SK-N-SH treated with all-trans-retinoic acid at 6 μM for 48 hours (cell line): ENCODE measurements around the gene FBLN7.

ENCODE experiments used
- ATAC-seq: fragments of 200-7000 bp; cut with Tn5 transposase; 3 replicates; pipeline ENCODE4 v1.9.1; 2020; ENCODE audit warnings: mild to moderate bottlenecking, moderate library complexity
- ARNTL ChIP-seq: fragments of 450-650 bp; formaldehyde crosslinking; IDR thresholded peaks from 2 replicates; pipeline ENCODE4 v1.5.0; 2020; ENCODE audit warnings: low read depth, mild to moderate bottlenecking, moderate library complexity, borderline replicate concordance
- BACH2 ChIP-seq: fragments of 250-450 bp; sonication (Bioruptor Pico); IDR thresholded peaks from 2 replicates; pipeline ENCODE4 v1.9.0; 2021; ENCODE audit warnings: mild to moderate bottlenecking, borderline replicate concordance
- CREB5 ChIP-seq: fragments of 250-450 bp; sonication (Bioruptor Pico); IDR thresholded peaks from 2 replicates; pipeline ENCODE4 v1.5.1; 2020; ENCODE audit warnings: low read depth, mild to moderate bottlenecking, moderate library complexity
- CSDC2 ChIP-seq: fragments of 250-450 bp; sonication (Bioruptor Pico); IDR thresholded peaks from 2 replicates; pipeline ENCODE4 v1.5.0; 2020; ENCODE audit warnings: mild to moderate bottlenecking, moderate library complexity
- CSRNP3 ChIP-seq: fragments of 250-450 bp; sonication (Bioruptor Pico); IDR thresholded peaks from 2 replicates; pipeline ENCODE4 v1.5.1; 2021; ENCODE audit warnings: mild to moderate bottlenecking, moderate library complexity
- ESRRG ChIP-seq: fragments of 250-450 bp; sonication (Bioruptor Pico); IDR thresholded peaks from 2 replicates; pipeline ENCODE4 v1.6.1; 2021; ENCODE audit warnings: mild to moderate bottlenecking
- GLIS3 ChIP-seq: fragments of 250-450 bp; sonication (Bioruptor Pico); IDR thresholded peaks from 2 replicates; pipeline ENCODE4 v1.5.0; 2020; ENCODE audit warnings: mild to moderate bottlenecking, moderate library complexity
- ISL1 ChIP-seq: fragments of 250-450 bp; sonication (Bioruptor Pico); IDR thresholded peaks from 2 replicates; pipeline ENCODE4 v2.1.2; 2022; ENCODE audit warnings: mild to moderate bottlenecking, moderate library complexity
- OSR1 ChIP-seq: fragments of 250-450 bp; sonication (Bioruptor Pico); IDR thresholded peaks from 2 replicates; pipeline ENCODE4 v1.8.0; 2022; ENCODE audit warnings: moderate library complexity, mild to moderate bottlenecking, inconsistent platforms
- PATZ1 ChIP-seq: fragments of 250-450 bp; sonication (Bioruptor Pico); IDR thresholded peaks from 2 replicates; pipeline ENCODE4 v1.8.0; 2020; ENCODE audit warnings: mild to moderate bottlenecking, moderate library complexity, borderline replicate concordance
- POU6F1 ChIP-seq: fragments of 250-450 bp; sonication (Bioruptor Pico); IDR thresholded peaks from 2 replicates; pipeline ENCODE4 v1.8.0; 2021; ENCODE audit warnings: low read depth, mild to moderate bottlenecking, moderate library complexity, borderline replicate concordance
- PPARA ChIP-seq: fragments of 250-450 bp; sonication (Bioruptor Pico); IDR thresholded peaks from 2 replicates; pipeline ENCODE4 v1.5.0; 2020; ENCODE audit warnings: mild to moderate bottlenecking, borderline replicate concordance
- RARB ChIP-seq: fragments of 250-450 bp; sonication (Bioruptor Pico); IDR thresholded peaks from 2 replicates; pipeline ENCODE4 v1.8.0; 2021; ENCODE audit warnings: mild to moderate bottlenecking, moderate library complexity
- SNAI2 ChIP-seq: fragments of 250-450 bp; sonication (Bioruptor Pico); IDR thresholded peaks from 2 replicates; pipeline ENCODE4 v1.5.0; 2020; ENCODE audit warnings: mild to moderate bottlenecking, moderate library complexity
- TCF4 ChIP-seq: fragments of 250-450 bp; sonication (Bioruptor Pico); IDR thresholded peaks from 2 replicates; pipeline ENCODE4 v1.8.0; 2021; ENCODE audit warnings: mild to moderate bottlenecking, moderate library complexity, borderline replicate concordance
- TOX ChIP-seq: fragments of 250-450 bp; sonication (Bioruptor Pico); IDR thresholded peaks from 2 replicates; pipeline ENCODE4 v1.8.0; 2021; ENCODE audit warnings: mild to moderate bottlenecking, moderate library complexity, borderline replicate concordance
- TSHZ2 ChIP-seq: fragments of 250-450 bp; sonication (Bioruptor Pico); IDR thresholded peaks from 2 replicates; pipeline ENCODE4 v1.5.0; 2020; ENCODE audit warnings: mild to moderate bottlenecking, moderate library complexity
- ZC3H10 ChIP-seq: fragments of 250-450 bp; sonication (Bioruptor Pico); IDR thresholded peaks from 2 replicates; pipeline ENCODE4 v1.5.1; 2021; ENCODE audit warnings: mild to moderate bottlenecking, moderate library complexity
- ZFP3 ChIP-seq: fragments of 250-450 bp; sonication (Bioruptor Pico); IDR thresholded peaks from 2 replicates; pipeline ENCODE4 v1.5.0; 2020; ENCODE audit warnings: mild to moderate bottlenecking, moderate library complexity
- ZFP30 ChIP-seq: fragments of 450-650 bp; formaldehyde crosslinking; IDR thresholded peaks from 2 replicates; pipeline ENCODE4 v1.5.0; 2022; ENCODE audit warnings: mild to moderate bottlenecking, moderate library complexity
- ZNF565 ChIP-seq: fragments of 450-650 bp; formaldehyde crosslinking; conservative IDR thresholded peaks from 2 replicates; pipeline ENCODE4 v1.5.0; 2020; ENCODE audit warnings: low read depth, mild to moderate bottlenecking, moderate library complexity
- ZNF70 ChIP-seq: fragments of 450-650 bp; formaldehyde crosslinking; IDR thresholded peaks from 2 replicates; pipeline ENCODE4 v1.5.0; 2020; ENCODE audit warnings: mild to moderate bottlenecking, moderate library complexity
- ZNF8 ChIP-seq: fragments of 450-650 bp; formaldehyde crosslinking; IDR thresholded peaks from 2 replicates; pipeline ENCODE4 v1.5.0; 2020; ENCODE audit warnings: mild to moderate bottlenecking, moderate library complexity

The FBLN7 gene

GRCh38 chr2:112151271-112151670, 13.1 kb downstream of the FBLN7 start:
- no peak for ATAC-seq
- no peak for TF ChIP-seq PATZ1 (CRISPR knock-in tag)
- TF ChIP-seq ESRRG (CRISPR knock-in tag) = no peak
- no peak for TF ChIP-seq TCF4 (CRISPR knock-in tag)
- no peak for TF ChIP-seq TOX
- no peak for TF ChIP-seq PPARA (CRISPR knock-in tag)
- no peak for TF ChIP-seq OSR1 (CRISPR knock-in tag)
- TF ChIP-seq ARNTL (CRISPR knock-in tag) = no peak
- TF ChIP-seq ZNF70 (CRISPR knock-in tag) = no peak
- TF ChIP-seq RARB (CRISPR knock-in tag) = no peak
- no peak for TF ChIP-seq BACH2
- no peak for TF ChIP-seq ZNF565 (CRISPR knock-in tag)
- TF ChIP-seq, all 23 proteins: peak for 0

- TF ChIP-seq CSDC2 (CRISPR knock-in tag) (no peak), ZNF8 (CRISPR knock-in tag) (no peak), TOX (no peak), SNAI2 (CRISPR knock-in tag) (no peak), GLIS3 (no peak), ISL1 (CRISPR knock-in tag) (no peak), POU6F1 (no peak), ZNF70 (CRISPR knock-in tag) (no peak), ZFP3 (CRISPR knock-in tag) (no peak)
- no peak for ATAC-seq
Measured at GRCh38 chr2:112151701-112152440, 13.7 kb downstream of the FBLN7 start.

GRCh38 chr2:112152476-112153178, 14.4 kb downstream of the FBLN7 start:
- no peak for ATAC-seq
- no peak for TF ChIP-seq ESRRG (CRISPR knock-in tag)
- no peak for TF ChIP-seq PPARA (CRISPR knock-in tag)
- TF ChIP-seq ZNF8 (CRISPR knock-in tag) = no peak
- TF ChIP-seq, all 23 proteins: peak for 0

- ATAC-seq = no peak
- no peak for TF ChIP-seq BACH2
- TF ChIP-seq ZFP30 (CRISPR knock-in tag) = no peak
- no peak for TF ChIP-seq CSDC2 (CRISPR knock-in tag)
- no peak for TF ChIP-seq POU6F1
- TF ChIP-seq GLIS3 = no peak
- no peak for TF ChIP-seq CSRNP3 (CRISPR knock-in tag)
- no peak for TF ChIP-seq ZFP3 (CRISPR knock-in tag)
- no peak for TF ChIP-seq TSHZ2 (CRISPR knock-in tag)
- no peak for TF ChIP-seq ESRRG (CRISPR knock-in tag)
- no peak for TF ChIP-seq CREB5
- TF ChIP-seq ZNF70 (CRISPR knock-in tag) = no peak
- no peak for TF ChIP-seq ZC3H10
- no peak for TF ChIP-seq ISL1 (CRISPR knock-in tag)
- no peak for TF ChIP-seq PATZ1 (CRISPR knock-in tag)
Measured at GRCh38 chr2:112153179-112153490, 14.9 kb downstream of the FBLN7 start.
